ENCODE results near the gene LENEP.
"Not testable (repeated sequence)": the region's sequence is repeated elsewhere in the genome, so short reads cannot be mapped to it uniquely, and the experiment has no call there.

DNA sequence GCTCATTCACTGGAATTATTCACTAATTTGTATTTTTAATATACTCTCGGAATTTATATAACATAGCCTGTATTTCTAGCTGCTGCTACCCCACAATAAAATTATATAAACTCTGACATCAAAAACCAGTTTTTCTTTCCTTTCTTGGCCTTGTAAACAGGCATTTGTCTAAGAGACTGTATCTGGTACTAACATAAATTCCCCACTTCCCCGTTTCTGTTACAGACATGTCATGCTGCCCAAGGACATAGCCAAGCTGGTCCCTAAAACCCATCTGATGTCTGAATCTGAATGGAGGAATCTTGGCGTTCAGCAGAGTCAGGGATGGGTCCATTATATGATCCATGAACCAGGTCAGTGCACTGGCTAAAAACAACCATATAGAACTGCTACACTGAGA, 15.6 kb upstream of the LENEP start:
- not testable (repeated sequence) for TF ChIP-seq FOXK2 (IDR thresholded peaks at IDR 0.05); BHLHE40 (IDR thresholded peaks at IDR 0.05; ENCODE audit: borderline replicate concordance); L3MBTL2 (conservative IDR thresholded peaks at IDR 0.05); FOXM1 (IDR thresholded peaks at IDR 0.05; ENCODE audit: borderline replicate concordance); SUZ12 (IDR thresholded peaks at IDR 0.05); ELF4 (IDR thresholded peaks at IDR 0.05); FOXA1 (IDR thresholded peaks at IDR 0.05); TARDBP (IDR thresholded peaks at IDR 0.05); PKNOX1 (IDR thresholded peaks at IDR 0.05); NFRKB (IDR thresholded peaks at IDR 0.05); LEF1 (IDR thresholded peaks at IDR 0.05; ENCODE audit: borderline replicate concordance); SP1 (IDR thresholded peaks at IDR 0.05); HDGF (IDR thresholded peaks at IDR 0.05; ENCODE audit: borderline replicate concordance)

All from HEK293T (cell line).